Left lung (tissue), 10 donors: ENCODE results near the gene RUFY3. TPM values are rescaled to one million over a fixed set of nuclear protein-coding genes. Genes with fewer than 3 reads are reported as not detected.

Experiments
- ATAC-seq: fragments of 200-7000 bp; cut with Tn5 transposase; one replicate; pipeline ENCODE4 v1.9.1; 2020; ENCODE audit warnings: moderate library complexity
- DNase-seq, 4 donors: peaks; one replicate each; pipeline ENCODE4 v3.0.0-alpha.2; 2013 to 2020
- H3K27ac ChIP-seq, 2 donors: fragments of 200-600 bp; sonication (generic) in 1 of 2; one replicate each; pipeline versions ENCODE4 v1.5.0 to v1.8.0; 2020 to 2021
- H3K27me3 ChIP-seq, 2 donors: fragments of 200-600 bp; sonication (generic) in 1 of 2; one replicate each; pipeline versions ENCODE4 v1.5.0 to v1.8.0; 2020 to 2021
- H3K36me3 ChIP-seq, 2 donors: fragments of 200-600 bp; sonication (generic) in 1 of 2; one replicate each; pipeline versions ENCODE4 v1.5.0 to v1.8.0; 2020 to 2021
- H3K4me1 ChIP-seq, 2 donors: fragments of 200-600 bp; one replicate each; pipeline ENCODE4 v1.8.0; 2021
- H3K4me3 ChIP-seq, 2 donors: fragments of 200-600 bp; sonication (generic) in 1 of 2; one replicate each; pipeline versions ENCODE4 v1.5.0 to v1.8.0; 2020 to 2021; ENCODE audit warnings: mild to moderate bottlenecking in 1 of 2
- H3K9me3 ChIP-seq, 2 donors: fragments of 200-600 bp; sonication (generic) in 1 of 2; one replicate each; pipeline versions ENCODE4 v1.5.0 to v1.8.0; 2020 to 2021
- CTCF ChIP-seq, 2 donors: fragments of 200-600 bp; sonication (generic) in 1 of 2; IDR thresholded peaks; one replicate each; pipeline versions ENCODE4 v1.5.0 to v1.8.0; 2021; ENCODE audit warnings: antibody characterized with exemption in 2 of 2
- intact Hi-C, 2 donors: fragments of 100-400 bp; cut with DNase I; formaldehyde crosslinking; loops; one replicate each; pipeline versions ENCODE4 v1.11.2 to v1.14.2; 2022
- polyA plus RNA-seq, 6 donors: library from polyadenylated mRNA; unstranded; fragments of 120-200 nt; gene quantifications; one replicate each; pipeline ENCODE4 v1.2.1, GENCODE V29; 2013; ENCODE audit not compliant: insufficient read length in 6 of 6
- total RNA-seq, 2 donors: library from RNA; stranded (reverse); fragmentation: NEBNext Ultra II Directional; extraction: Animal tissue kit (Norgen Biotek cat#: 25700); gene quantifications; one replicate each; pipeline ENCODE4 v1.2.1, GENCODE V29; 2021
- donor health status: DM: no; HTN: yes; CAD: no.
- donor health status: DM: no; HTN: no; CAD: no.

The RUFY3 gene
- total and polyA plus RNA-seq, 8 donors, result 59.9 to 158 (median 140) TPM

DNA sequence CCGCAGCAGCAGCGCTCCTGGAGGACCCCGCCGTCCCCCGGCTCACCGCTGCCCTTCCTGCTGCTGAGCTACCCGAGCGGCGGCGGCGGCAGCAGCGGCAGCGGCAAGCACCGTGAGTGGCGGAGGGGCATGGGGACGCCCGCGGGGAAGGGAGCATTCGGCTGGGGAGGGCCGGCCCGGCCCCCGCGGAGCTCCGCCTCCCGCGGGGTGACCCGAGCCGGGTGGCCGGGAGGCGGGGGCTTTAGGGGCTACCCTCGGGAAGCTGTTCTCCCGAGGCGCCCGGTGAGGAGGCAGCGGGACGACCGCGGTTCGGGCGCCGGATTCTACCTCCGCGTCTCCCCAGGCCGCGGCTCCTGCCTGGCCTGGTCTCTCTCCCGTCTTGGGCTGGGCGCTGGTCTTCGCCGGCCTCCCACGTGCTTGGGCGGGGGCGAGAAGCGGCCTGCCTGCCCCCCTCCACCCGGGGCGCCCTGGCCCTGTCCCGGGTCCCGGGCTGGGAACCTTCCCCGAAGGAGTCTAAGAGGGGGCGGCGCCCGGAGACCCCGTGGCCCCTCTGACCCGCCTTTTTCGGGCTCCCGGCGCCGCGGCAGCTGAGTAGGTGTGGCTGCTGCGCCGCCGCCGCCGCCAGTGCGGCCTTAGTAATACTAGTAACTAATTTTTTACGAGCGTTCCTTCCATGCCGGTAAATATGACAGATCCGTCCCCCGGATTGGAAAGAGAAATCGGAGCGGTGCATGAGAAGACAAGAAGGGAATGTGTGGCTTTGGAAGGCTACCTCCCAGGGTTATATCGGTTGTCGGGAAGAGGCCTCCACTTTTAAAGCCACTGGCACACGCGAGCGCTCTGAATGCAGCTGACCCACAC is 16.4 kb upstream of the RUFY3 start:
- Histone ChIP-seq H3K4me3 (peak overlapping the region; percentile 73 to 77), H3K4me1 (peaks cover 4 to 41% of the 10 kb centered on the region in 2 donors), H3K9me3 (no peaks in the 10 kb centered on the region), H3K27me3 (peaks cover 0 to 5% of the 10 kb centered on the region in 2 donors), H3K36me3 (no peaks in the 10 kb centered on the region), H3K27ac (peak overlapping the region; percentile 95 to 97)
- peak; percentile 79 for ATAC-seq
- intact Hi-C loops, result no loop called here
- no peak for TF ChIP-seq CTCF (IDR thresholded peaks at IDR 0.05)
- peak; percentile 66 to 93 (median 82) for DNase-seq

DNA sequence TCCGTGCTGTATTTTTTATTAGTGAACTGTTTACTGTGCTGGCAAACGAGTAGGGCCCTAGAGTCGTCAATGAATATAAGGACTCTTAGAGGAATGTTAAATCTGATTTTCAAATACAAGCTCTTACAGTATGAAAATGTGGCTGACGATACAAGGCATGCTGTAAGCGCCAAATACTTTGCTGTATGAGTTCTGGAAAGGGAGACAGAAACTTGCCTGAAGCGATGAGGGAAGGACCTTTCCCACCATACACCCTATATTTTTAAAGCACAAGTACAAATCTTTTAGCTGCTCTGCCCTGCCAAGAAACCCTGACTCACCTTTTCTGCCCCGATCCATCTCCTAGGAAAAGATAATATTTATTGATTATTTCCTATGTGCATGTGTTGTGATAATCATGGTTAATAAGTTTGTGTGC is 15.7 kb upstream of the RUFY3 start:
- Histone ChIP-seq H3K36me3 (no peaks in the 10 kb centered on the region), H3K27ac (peak overlapping the region; percentile 95 to 97), H3K27me3 (peaks cover 0 to 5% of the 10 kb centered on the region in 2 donors), H3K9me3 (no peaks in the 10 kb centered on the region), H3K4me3 (peak overlapping the region; percentile 73 to 77), H3K4me1 (peaks cover 4 to 41% of the 10 kb centered on the region in 2 donors)
- DNase-seq (peak in 1 of 4 donors; percentile 44), ATAC-seq (no peak)
- TF ChIP-seq CTCF (IDR thresholded peaks at IDR 0.05), result no peak
- intact Hi-C loops, result no loop called here

DNA sequence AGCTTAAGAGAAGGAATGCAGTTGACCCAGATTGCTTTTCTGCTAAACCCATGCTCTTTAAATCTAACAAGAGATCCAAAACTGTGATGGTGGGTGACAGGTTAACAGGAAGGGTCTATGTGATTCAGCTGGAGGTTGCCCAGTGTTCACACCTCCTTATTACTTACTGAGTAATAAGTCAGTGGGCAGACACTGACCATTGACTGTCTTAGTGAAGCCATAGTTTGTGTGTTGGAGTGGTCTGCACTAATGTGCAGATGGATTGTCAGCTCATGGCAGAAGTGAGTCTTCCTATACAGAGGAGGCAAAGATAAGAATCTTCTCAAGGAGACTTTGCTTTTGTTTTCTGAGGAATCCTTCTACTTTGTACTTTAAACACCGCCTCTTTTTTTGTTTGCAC is 15.2 kb upstream of the RUFY3 start:
- TF ChIP-seq CTCF (IDR thresholded peaks at IDR 0.05), result no peak
- ATAC-seq (no peak), DNase-seq (no peak)
- peak overlapping the region; percentile 95 to 97 for H3K27ac ChIP-seq
- no peaks in the 10 kb centered on the region for H3K36me3 ChIP-seq
- H3K4me1 ChIP-seq, result peaks cover 6 to 41% of the 10 kb centered on the region in 2 donors
- H3K27me3 ChIP-seq, result peaks cover 0 to 5% of the 10 kb centered on the region in 2 donors
- H3K9me3 ChIP-seq, result no peaks in the 10 kb centered on the region
- H3K4me3 ChIP-seq, result peak overlapping the region; percentile 73 to 77
- intact Hi-C loops, result no loop called here

GRCh38 chr4:70709611-70710205 is 12.1 kb upstream of the RUFY3 start:
- no peak for TF ChIP-seq CTCF (IDR thresholded peaks at IDR 0.05)
- Histone ChIP-seq H3K9me3 (no peaks in the 10 kb centered on the region), H3K4me1 (peaks cover 17 to 56% of the 10 kb centered on the region in 2 donors), H3K27ac (peak overlapping the region in 1 of 2 donors; percentile 31), H3K4me3 (no peak overlapping the region), H3K27me3 (peaks cover 0 to 5% of the 10 kb centered on the region in 2 donors), H3K36me3 (no peaks in the 10 kb centered on the region)
- ATAC-seq (peak; percentile 4), DNase-seq (no peak)
- intact Hi-C loops, result no loop called here

DNA sequence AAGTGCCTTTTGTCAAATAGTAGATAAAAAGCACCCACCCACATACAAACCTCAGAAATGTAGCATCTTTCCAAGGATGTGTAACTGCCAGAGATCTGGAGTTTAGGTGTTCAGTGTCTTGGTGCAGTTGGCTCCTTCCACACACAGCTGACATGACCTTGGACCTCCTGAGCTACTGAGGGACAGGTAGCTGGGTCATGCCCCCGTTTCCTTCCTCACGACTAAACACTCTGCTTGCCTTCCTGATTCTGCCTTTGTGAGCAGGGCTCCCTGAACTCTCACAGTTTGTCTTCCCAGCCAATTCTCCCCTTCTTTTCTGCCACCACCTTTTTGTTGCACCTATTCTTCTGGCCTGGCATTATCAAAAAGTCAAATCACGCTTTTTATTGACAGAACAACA is 10.2 kb upstream of the RUFY3 start:
- no peak for ATAC-seq
- Histone ChIP-seq H3K9me3 (no peaks in the 10 kb centered on the region), H3K27ac (no peak overlapping the region), H3K4me3 (no peak overlapping the region), H3K36me3 (no peaks in the 10 kb centered on the region), H3K27me3 (no peaks in the 10 kb centered on the region), H3K4me1 (peaks cover 17 to 58% of the 10 kb centered on the region in 2 donors)
- no peak for TF ChIP-seq CTCF (IDR thresholded peaks at IDR 0.05)
- intact Hi-C loops, result no loop called here
- DNase-seq, result no peak
